Upper lobe of left lung (tissue), 4 donors: Measurements from ENCODE around the gene KIF1A.
"Not testable (repeated sequence)": the region's sequence is repeated elsewhere in the genome, so short reads cannot be mapped to it uniquely, and the experiment has no call there.

Experiments
- POLR2A ChIP-seq, 4 donors: fragments of 450-650 bp; IDR thresholded peaks; one replicate each; pipeline ENCODE4 v1.5.1; 2016 to 2017; ENCODE audit warnings: antibody characterized with exemption in 4 of 4, mild to moderate bottlenecking in 2 of 4
- TF ChIP-seq, protein P1 (sequence below), 6 experiments: fragments of 450-650 bp in 4 of 6; fragments of 200-600 bp in 2 of 6; sonication (generic) in 2 of 6; IDR thresholded peaks; one replicate each; pipeline ENCODE4 v1.5.1; 2016 to 2019; ENCODE audit warnings: antibody characterized with exemption in 6 of 6

DNA sequence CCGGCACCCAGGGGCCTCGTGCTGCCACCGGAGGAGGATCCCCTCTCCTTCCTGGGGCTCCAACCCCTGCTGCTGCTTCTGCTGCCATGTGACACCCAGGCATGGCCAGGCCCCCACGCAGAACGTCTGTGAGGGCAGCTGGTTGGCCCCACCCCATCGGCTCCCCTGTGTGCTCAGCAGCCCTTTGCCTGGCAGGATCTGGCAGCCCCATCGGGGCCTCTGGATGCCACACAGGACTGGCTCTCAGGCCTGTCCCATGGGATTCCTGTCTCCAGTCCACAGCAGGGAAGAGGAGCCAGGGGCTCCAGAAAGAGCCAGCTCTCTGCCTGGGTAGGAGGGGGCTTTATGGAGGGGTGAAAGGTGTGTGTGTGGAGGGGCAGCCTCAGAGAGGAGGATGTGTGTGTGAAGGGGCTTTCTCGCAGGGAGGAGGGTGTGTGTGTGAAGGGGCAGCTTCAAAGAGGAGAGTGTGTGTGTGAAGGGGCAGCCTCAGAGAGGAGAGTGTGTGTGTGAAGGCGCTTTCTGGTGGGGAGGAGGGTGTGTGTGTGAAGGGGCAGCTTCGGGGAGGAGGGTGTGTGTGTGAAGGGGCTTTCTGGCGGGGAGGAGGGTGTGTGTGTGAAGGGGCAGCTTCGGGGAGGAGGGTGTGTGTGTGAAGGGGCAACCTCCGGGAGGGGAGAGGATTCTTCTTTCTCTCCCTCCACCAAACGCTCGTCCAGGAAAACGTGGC is 145.4 kb downstream of the KIF1A start:
- TF ChIP-seq, protein P1, sequence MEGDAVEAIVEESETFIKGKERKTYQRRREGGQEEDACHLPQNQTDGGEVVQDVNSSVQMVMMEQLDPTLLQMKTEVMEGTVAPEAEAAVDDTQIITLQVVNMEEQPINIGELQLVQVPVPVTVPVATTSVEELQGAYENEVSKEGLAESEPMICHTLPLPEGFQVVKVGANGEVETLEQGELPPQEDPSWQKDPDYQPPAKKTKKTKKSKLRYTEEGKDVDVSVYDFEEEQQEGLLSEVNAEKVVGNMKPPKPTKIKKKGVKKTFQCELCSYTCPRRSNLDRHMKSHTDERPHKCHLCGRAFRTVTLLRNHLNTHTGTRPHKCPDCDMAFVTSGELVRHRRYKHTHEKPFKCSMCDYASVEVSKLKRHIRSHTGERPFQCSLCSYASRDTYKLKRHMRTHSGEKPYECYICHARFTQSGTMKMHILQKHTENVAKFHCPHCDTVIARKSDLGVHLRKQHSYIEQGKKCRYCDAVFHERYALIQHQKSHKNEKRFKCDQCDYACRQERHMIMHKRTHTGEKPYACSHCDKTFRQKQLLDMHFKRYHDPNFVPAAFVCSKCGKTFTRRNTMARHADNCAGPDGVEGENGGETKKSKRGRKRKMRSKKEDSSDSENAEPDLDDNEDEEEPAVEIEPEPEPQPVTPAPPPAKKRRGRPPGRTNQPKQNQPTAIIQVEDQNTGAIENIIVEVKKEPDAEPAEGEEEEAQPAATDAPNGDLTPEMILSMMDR (IDR thresholded peaks at IDR 0.05): not testable (repeated sequence)
- TF ChIP-seq POLR2A (IDR thresholded peaks at IDR 0.05): not testable (repeated sequence)
